Left renal cortex interstitium (tissue), 4 donors: ENCODE measurements around the gene FCHO1. TPM values are rescaled to one million over a fixed set of nuclear protein-coding genes. Genes with fewer than 3 reads are reported as not detected.

ENCODE experiments used
- DNase-seq, 4 donors: peaks; one replicate each; pipeline ENCODE4 v3.0.0-alpha.2; 2013; ENCODE audit warnings: low read depth in 4 of 4, low spot score in 2 of 4, missing footprints in 1 of 4
- polyA plus RNA-seq, 4 donors: library from polyadenylated mRNA; unstranded; fragments of 120-200 nt; gene quantifications; one replicate each; pipeline ENCODE4 v1.2.1, GENCODE V29; 2013; ENCODE audit not compliant: insufficient read length in 4 of 4

Gene FCHO1
- 1 to 10 TPM; 1.3 to 3.3 (median 2.5) TPM for polyA plus RNA-seq

GRCh38 chr19:17751103-17751911 lies at the start of gene FCHO1:
Gene FCHO1 (plus strand): TSS chr19:17751477. CDS start chr19:17755165, 3,688 bp downstream.
- no peak for DNase-seq

GRCh38 chr19:17703824-17704463 lies 47.3 kb upstream of the FCHO1 start:
- DNase-seq: no peak

GRCh38 chr19:17706750-17707181 lies 44.5 kb upstream of the FCHO1 start:
- DNase-seq: no peak

- no peak for DNase-seq
Observed at GRCh38 chr19:17711851-17712250, 39.4 kb upstream of the FCHO1 start.

GRCh38 chr19:17716309-17716929 lies 34.9 kb upstream of the FCHO1 start:
- DNase-seq: no peak

- DNase-seq: no peak
Observed at GRCh38 chr19:17718550-17718946, 32.7 kb upstream of the FCHO1 start.

GRCh38 chr19:17718947-17719711 lies 32.1 kb upstream of the FCHO1 start, which contains the start of gene MAP1S:
Gene MAP1S (plus strand): TSS chr19:17719480. CDS start chr19:17719503, 23 bp downstream.
- peak in 1 of 4 donors; percentile 46 for DNase-seq

- DNase-seq: no peak
Observed at GRCh38 chr19:17719730-17720400, 31.4 kb upstream of the FCHO1 start.

GRCh38 chr19:17720440-17720839 lies 30.8 kb upstream of the FCHO1 start:
- DNase-seq: no peak

GRCh38 chr19:17721111-17721628 lies 30.1 kb upstream of the FCHO1 start:
- DNase-seq: no peak

- DNase-seq: no peak
Observed at GRCh38 chr19:17721821-17722220, 29.5 kb upstream of the FCHO1 start.

GRCh38 chr19:17722655-17723240 lies 28.5 kb upstream of the FCHO1 start:
- no peak for DNase-seq

GRCh38 chr19:17724655-17725054 lies 26.6 kb upstream of the FCHO1 start:
- DNase-seq: no peak

GRCh38 chr19:17725422-17726078 lies 25.7 kb upstream of the FCHO1 start:
- no peak for DNase-seq

GRCh38 chr19:17726136-17726741 lies 25.0 kb upstream of the FCHO1 start:
- DNase-seq: no peak

GRCh38 chr19:17726964-17727773 lies 24.1 kb upstream of the FCHO1 start:
- no peak for DNase-seq

GRCh38 chr19:17727843-17728242 lies 23.4 kb upstream of the FCHO1 start:
- DNase-seq: no peak

GRCh38 chr19:17733127-17733526 lies 18.1 kb upstream of the FCHO1 start:
- DNase-seq: no peak
